ENCODE results near the gene MEOX1. TPM values are rescaled to one million over a fixed set of nuclear protein-coding genes. Genes with fewer than 3 reads are reported as not detected.

MEOX1 gene
- total RNA-seq (ENCODE audit: low replicate concordance), result under 0.01 and 0.75 TPM in 2 replicates

DNA sequence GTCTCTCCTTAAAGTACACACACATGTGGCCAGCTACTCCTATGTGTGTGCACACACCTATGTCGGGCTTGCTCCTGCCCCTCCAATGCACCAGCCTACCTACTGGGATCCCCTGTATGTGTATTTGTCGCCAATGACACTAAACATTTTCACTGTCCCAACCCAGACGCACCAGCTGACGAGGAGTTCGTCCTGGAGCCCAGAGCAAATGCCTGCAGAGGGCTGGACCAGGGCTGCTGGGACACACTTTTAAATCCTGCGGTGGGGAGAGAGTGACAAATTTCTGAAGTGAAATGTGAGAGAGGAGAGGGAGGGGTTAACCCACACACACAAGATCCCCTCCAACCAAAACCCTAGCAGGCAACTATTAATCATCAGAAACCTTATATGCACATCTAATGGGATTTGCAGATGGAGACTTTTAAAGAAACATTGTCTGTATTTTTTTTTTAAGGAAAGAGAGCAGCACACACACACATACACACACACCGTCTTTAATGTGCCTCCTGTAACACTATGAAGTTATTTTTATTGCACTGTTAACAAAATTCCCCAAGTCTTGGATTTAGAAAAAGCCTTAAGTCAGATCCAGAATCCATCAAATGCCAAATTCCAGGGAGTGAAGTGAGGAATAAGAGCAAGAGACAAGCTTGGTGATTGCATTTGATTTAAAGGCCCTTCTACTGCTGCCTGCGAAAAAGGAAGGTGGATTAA, at the start of gene MEOX1:
TSS of gene MEOX1 (minus strand) at position 224 of the 714 bp plus-strand sequence. CDS start 388 bp downstream, outside the sequence.

Other genes starting within 250 kb of the MEOX1 start
- 29.6 and 38.0 TPM in 2 replicates for gene DHX8, start 177.9 kb downstream of the MEOX1 start, total RNA-seq (ENCODE audit: low replicate concordance)
- 0.23 and 2.9 TPM in 2 replicates for gene ETV4, start 115.6 kb downstream of the MEOX1 start, total RNA-seq (ENCODE audit: low replicate concordance)
- 115 TPM in 1 of 2 replicates, not detected in the other for gene SOST, start 96.9 kb upstream of the MEOX1 start, total RNA-seq (ENCODE audit: low replicate concordance)
- gene DUSP3, start 117.1 kb upstream of the MEOX1 start, total RNA-seq (ENCODE audit: low replicate concordance), result 35.2 and 52.0 TPM in 2 replicates
- gene CFAP97D1, start 118.5 kb upstream of the MEOX1 start, total RNA-seq (ENCODE audit: low replicate concordance), result under 0.01 TPM in 1 of 2 replicates, not detected in the other
- gene MPP3, start 171.2 kb upstream of the MEOX1 start, total RNA-seq (ENCODE audit: low replicate concordance), result 10.4 and 10.5 TPM in 2 replicates
- gene CD300LG, start 185.3 kb upstream of the MEOX1 start, total RNA-seq (ENCODE audit: low replicate concordance), result not detected in 2 replicates
- 2.9 and 3.0 TPM in 2 replicates for gene MPP2, start 245.6 kb upstream of the MEOX1 start, total RNA-seq (ENCODE audit: low replicate concordance)

Data from smooth muscle cell of the coronary artery (primary cell).